SH-SY5Y (cell line): ENCODE data around the gene HNF4A.

ENCODE experiments used
- GATA2 ChIP-seq: IDR thresholded peaks from 2 replicates; pipeline ENCODE4 v1.6.1; 2011; ENCODE audit warnings: mild to moderate bottlenecking, low read depth, low read length
- GATA3 ChIP-seq: IDR thresholded peaks from 2 replicates; pipeline ENCODE4 v1.6.1; 2011; ENCODE audit warnings: low read depth, mild to moderate bottlenecking, low read length, moderate library complexity

The HNF4A gene

DNA sequence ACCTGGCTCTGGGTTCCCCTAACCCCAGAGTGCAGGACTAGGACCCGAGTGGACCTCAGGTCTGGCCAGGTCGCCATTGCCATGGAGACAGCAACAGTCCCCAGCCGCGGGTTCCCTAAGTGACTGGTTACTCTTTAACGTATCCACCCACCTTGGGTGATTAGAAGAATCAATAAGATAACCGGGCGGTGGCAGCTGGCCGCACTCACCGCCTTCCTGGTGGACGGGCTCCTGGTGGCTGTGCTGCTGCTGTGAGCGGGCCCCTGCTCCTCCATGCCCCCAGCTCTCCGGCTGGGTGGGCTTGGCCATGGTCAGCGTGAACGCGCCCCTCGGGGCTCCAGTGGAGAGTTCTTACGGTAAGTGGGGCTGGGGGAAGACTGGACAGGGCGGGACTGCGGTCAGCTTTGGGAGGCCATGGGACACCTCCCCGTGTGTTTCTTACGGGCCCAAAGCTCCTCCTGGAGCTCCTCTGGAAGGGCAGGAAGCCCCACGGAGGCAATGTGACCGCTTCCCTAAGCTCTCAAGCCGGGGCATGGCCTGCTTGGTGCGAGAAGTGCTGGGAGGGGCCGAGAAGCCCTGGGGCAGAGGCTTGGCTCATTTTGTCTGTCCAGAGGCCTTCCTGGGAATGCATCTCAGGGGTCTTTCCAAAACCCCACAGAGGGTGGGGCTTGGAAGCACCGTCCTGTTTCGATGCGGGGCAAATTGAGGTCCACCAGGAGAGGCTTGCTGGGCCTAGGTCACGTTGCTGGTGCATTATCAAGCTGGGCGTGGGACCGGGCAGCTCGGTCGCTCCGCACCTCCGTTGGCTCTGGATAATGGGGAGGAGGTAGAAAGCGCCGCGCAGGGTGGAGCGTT, at the start of gene HNF4A:
TSS of gene HNF4A (plus strand) at position 202 of the 855 bp plus-strand sequence. CDS start at position 308, 106 bp downstream.
- TF ChIP-seq GATA3 (no peak), GATA2 (no peak)

DNA sequence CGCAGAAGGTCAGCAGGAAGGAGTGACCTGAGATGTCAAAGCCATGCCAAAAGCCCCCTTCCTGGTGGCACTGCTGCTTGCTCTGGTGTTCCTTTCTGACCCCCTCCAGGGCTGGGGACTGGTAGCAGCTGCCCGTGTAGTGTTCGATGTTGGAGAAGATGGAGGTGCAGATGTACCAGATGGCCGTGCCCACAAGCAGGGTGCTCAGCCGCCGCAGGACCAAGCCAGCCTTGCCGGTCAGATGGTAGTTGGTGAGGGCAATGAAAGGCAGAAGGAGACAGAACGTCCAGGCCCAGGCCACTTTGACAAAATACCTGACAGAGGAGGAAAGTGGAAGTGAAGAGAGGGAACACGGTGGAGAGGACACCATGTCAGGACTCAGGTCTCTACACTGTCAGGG, 48.6 kb upstream of the HNF4A start:
- no peak for TF ChIP-seq GATA2
- no peak for TF ChIP-seq GATA3

DNA sequence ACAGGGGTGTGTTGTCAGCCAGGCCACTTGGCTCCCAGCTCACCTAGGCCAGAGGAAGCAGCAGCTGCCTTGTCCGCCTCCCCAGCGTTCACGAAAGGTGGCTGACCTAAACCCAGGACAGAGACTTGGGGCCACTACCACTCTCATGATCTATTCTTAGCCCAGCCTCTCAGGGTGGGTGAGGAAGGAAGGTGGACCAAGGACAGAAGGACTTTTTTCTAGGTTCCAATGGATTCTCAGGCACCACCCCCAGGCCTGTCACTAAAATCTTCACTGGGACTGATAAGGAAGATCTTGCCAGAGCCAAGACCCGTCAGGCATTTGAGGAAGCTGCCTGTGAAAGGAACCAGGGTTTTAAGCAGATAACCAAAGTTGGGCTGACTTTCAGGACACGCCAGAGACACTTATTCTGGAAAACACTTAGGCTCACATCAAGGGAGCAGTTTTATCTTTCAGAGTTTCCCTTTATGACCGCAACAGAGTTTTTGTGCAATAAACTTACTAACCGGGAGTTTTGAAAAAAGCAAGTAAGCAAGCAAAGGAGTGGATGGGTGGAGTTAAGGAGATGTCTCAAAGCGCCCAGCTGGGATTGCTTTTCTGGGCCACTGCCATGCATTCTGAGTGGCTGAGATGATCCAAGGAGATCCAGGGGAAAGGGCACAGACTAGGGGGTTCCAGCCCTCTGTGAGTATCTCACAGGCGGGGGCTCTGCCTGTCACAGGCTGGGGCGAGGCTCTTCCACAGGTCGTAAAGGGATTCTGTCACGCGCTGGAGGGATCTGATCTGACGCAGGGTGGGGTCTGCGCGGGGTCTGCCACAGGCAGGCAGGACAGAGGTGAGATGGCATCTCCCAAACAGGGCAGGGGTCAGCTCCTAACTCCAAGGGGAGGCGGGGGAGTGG, 45.5 kb upstream of the HNF4A start:
- TF ChIP-seq GATA2 (no peak), GATA3 (no peak)

DNA sequence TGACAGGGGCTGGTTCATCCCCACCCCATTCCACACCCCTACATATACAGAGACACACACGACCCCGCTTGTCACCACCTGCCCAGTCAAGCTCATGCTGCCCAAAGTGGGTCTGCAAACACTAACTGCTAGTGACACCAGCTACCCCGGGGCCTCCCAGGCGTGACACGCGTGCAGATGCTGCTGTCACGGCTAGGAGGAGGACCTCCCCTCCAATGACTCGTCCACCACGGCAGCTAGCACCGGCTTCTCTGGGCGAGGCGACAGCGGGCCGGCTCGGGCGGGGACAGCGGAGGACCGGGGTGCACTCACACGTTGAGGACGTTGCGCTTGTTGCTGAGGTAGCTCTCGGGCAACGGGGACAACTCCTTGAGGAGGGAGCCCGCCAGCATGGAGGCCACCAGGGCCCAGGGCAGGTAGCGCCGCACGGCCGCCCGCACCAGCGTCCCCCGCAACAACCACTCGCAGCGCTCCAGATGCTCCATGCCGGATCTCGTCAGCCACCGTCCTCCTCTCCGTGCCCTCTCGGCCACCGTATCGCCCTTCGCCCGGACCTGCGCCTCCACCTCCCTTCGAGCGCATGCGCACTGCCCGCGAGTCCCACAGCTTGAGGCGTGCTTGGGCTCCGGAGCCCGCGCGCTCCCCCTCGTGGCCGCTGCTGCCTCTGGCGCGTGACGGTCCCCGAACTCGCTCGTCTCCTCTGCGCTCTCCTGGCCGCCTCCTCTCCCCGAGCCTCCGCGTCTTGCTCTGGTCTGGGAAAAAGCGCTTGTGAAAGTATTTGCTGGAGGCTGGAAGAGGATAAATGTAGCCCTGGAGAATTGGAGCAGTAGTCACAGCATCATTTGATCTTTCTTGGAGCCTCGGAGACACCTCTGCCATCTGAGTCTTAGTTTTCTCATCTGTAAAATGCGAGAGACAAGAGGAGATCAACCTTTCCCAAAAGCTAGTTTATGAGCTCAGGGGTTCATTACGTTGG, 44.5 kb upstream of the HNF4A start, which contains the start of gene FITM2:
TSS of gene FITM2 (minus strand) at position 539 of the 976 bp plus-strand sequence. CDS start at position 485, 54 bp downstream.
- TF ChIP-seq GATA3 (no peak), GATA2 (no peak; the same call in 1 of the 2 replicates)

DNA sequence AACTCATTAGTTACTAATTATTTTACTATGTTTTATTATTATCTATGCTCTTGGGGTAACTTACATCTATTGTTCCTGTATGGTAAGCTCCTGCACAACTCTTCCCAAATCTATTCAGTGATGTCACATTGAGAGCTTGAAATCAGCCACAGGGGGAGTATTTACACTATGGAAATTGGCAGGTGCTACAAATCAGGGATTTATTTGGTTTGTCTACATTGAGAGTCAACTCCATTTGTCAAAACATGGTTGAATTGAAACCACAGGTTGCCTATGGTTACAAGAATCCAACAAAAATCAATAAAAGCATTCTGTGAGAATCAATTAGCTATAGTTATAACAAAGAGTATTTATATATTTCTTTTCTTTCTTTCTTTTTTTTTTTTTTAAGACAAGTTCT, 40.6 kb upstream of the HNF4A start:
- no peak for TF ChIP-seq GATA2
- TF ChIP-seq GATA3 = no peak

DNA sequence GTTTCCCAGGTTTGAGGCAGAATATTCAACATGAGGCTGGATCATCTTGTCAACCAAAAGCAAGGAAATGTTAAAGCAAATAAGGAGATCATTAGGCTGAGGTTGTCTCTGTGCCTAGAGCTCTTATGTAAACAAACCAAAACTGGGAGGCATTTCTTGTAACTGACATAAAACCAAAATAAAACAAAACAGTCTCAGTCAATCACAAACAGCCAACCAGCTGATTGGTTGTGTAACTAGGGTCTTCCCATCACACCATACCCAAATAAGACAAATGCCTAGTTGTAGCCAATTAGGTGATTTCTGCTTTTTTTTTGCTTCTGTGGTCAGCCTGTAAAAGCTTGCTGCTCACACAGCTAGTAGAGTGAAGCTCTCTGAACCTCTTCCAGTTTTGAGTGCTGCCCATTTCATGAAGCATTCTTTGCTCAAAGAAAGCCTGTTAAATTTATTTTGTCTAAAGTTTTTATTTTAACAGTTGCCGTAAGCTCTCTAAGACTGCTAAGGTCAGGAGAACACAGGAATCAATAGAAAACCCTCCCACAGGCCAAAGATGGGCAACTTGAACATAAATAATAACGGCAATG, 35.6 kb upstream of the HNF4A start:
- TF ChIP-seq GATA2 (no peak), GATA3 (no peak)

DNA sequence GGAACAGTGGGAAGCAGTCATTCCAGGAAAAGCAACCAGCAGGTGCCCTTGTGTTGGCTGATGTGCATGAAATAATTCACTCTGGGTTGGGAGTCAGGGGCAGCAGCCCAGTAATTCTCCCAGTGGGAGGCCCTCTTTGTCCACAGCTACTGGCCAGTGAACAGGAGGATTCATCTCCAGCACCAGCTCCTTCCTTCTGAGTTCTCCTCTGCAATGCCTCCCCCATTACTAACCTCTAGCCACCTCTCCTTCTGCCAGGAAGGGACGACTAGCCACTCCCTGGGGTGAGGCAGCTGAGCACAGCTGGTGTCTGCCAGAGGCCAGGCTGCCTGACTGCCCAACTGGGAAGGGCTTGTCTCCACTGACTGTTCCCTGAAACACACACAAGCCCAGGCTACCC, 31.2 kb upstream of the HNF4A start:
- TF ChIP-seq GATA3 (no peak), GATA2 (no peak)

DNA sequence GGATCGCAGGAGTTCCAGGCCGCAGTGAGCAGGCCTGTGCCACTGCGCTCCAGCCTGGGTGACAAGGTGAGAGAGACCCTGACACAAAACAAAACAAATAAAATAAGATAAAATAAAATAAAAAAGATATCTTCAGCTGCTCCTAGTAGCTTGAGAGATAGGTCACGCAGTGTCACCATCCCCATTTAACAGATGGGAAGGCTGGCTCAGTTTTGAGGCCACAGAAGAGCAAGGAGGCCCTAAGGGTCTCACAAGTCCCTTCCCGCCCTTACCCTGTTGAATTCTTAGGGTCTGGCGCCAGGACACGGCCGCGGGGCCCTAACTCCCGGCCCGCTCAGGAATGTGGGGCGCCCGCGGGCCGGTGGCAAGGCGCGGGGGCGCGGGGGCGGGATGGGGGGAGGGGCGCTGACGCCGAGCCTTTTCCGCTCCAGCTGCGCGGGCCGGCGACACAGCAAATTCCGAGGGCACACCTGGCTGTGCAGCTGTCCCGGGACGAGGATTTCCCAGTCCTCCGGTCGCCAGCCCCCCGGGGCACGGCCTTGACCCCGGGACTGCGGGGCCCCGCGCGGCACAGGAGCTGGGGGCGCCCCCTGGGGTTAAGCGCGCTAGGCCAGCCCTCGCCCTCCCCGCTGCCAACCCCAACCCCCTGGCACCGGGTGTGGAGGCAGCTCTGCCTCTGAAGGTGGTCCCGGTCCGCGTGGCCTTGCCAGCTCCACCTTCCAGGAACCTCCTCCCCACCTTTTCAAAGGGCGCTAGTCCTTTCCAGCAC, 28.9 kb upstream of the HNF4A start:
- TF ChIP-seq GATA2 = no peak

DNA sequence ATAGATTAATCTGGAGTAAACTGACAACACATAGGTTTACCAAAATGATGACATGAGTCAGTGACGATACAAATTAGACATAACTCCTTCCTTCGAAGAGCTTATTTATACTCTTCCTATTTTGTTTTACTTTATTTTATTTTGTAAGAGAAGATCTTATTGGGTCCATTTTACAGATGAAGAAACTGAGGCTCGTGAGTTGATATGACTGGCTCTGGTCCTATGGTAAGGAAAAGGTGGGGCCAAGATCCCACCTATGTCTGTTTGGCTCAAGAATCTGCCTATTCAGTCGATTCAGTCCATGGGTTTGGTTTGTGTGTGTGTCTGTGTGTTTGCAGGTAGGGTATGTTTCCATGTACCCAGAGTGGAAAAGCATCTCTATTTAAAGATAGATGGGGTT, 27.1 kb upstream of the HNF4A start:
- no peak for TF ChIP-seq GATA2
- no peak for TF ChIP-seq GATA3

DNA sequence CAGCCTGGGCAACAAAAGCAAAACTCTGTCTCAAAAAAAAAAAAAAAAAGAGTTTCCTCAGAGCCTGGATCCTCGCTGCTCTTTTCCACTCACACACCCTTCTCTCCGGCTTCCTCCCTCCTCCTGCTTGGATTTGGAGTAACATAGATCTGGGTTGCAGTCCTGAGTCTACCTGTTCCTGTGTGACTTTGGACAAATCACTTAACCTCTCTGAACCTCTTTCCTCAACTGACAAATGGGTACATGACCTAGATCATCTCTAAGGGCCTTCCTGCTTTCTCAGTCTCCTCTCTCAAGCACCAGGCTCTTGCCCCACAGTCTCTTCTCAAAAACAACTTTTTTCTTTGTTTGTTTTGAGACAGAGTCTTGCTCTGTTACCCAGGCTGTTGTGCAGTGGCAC, 24.3 kb upstream of the HNF4A start:
- no peak for TF ChIP-seq GATA2
- TF ChIP-seq GATA3 = no peak

DNA sequence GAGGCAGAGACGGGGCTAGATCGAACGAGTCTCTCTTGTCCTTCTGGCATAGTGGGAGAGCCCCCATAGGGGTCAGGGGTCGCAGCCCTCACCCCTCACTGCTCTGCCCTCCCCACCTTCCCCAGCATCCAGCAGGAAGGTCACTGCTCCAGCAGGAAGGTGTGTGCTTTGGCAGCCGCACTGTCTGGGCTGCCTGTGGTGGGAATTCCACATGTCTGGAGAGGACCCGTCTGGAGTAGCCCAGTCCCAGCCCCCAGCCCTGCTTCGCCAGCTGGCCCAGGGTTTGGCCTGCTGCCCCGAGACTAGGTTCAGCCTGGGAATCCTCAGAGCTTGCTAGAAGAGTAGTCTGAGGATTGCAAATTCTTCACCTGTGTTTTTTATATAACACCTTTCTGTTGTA, 21.2 kb upstream of the HNF4A start:
- no peak for TF ChIP-seq GATA3
- TF ChIP-seq GATA2 = no peak

DNA sequence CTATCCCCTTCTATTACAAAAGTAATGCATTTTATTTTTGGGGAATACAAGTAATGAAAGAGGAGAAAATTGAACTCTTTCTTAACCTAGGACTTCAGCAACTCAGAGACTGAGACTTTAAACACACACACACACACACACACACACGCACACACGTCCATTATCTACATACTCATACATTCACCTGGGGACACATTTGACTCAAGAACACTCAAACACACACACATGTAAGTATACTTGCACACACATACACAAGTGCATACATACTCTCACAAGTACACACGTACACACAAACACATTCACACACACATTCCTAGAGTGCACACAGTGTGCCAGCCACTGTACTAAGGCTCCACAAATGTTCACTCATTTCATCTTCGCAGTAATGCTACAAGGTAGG, 20.8 kb upstream of the HNF4A start:
- no peak for TF ChIP-seq GATA3
- TF ChIP-seq GATA2 = no peak

DNA sequence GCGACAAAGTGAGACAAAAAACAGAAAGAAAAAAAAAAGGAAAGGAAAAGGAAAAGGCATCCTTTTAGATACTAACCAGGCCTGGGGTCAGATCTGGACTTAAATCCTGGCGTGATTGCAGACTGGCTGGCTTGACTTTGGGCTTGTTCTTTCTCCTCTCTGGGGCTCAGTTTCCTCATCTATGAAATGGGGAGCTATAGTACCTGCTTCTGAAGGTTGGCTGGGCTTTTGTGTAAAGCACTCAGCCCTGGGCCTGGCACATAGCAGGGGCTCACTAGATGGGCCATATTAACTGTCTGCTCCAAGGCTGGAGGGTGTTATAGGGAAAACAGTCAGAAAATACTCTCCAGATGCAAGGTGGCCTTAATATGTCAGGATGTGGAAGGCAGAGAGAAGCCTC, 19.8 kb upstream of the HNF4A start:
- TF ChIP-seq GATA3 = no peak
